SK-N-SH (cell line): ENCODE data around the gene PDZK1IP1.

ENCODE experiments used
- JUND ChIP-seq: IDR thresholded peaks from 2 replicates; pipeline ENCODE4 v1.4.0; 2012
- RAD21 ChIP-seq: IDR thresholded peaks from 2 replicates; pipeline ENCODE4 v1.6.1; 2012; ENCODE audit warnings: mild to moderate bottlenecking, low read length
- SIN3A ChIP-seq: IDR thresholded peaks from 2 replicates; pipeline ENCODE4 v1.6.1; 2012; ENCODE audit warnings: low read depth, mild to moderate bottlenecking, low read length, moderate library complexity, borderline replicate concordance
- TAF1 ChIP-seq: IDR thresholded peaks from 2 replicates; pipeline ENCODE4 v1.6.1; 2012; ENCODE audit warnings: low read depth, mild to moderate bottlenecking, low read length, moderate library complexity, borderline replicate concordance
- YY1 ChIP-seq: IDR thresholded peaks from 2 replicates; pipeline ENCODE4 v1.4.0; 2012; ENCODE audit warnings: low read depth, mild to moderate bottlenecking
- TF ChIP-seq, protein P1 (sequence below): fragments of 200-600 bp; sonication (generic); IDR thresholded peaks from 2 replicates; pipeline ENCODE4 v1.6.1; 2017; ENCODE audit warnings: antibody characterized with exemption, mild to moderate bottlenecking, moderate library complexity
- TF ChIP-seq, protein P2 (sequence below): IDR thresholded peaks from 2 replicates; pipeline ENCODE4 v1.4.0; 2012; ENCODE audit warnings: low read depth
- TF ChIP-seq, protein P3 (sequence below): IDR thresholded peaks from 2 replicates; pipeline ENCODE4 v1.4.0; 2012; ENCODE audit warnings: low read depth, borderline replicate concordance

DNA sequence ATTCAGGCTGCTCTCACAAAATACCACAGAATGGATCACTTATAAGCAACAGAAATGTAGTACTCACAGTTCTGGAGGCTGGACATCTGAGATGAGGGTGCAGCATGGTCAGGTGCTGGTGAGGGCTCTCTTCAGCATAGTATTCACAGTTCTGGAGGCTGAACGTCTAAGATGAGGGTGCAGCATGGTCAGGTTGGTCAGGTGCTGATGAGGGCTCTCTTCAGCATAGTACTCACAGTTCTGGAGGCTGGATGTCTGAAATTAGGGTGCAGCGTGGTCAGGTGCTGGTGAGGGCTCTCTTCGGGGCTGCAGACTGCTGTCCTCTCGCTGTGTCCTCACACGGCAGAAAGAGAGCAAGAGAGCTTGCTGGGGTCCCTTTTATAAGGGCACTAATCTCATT is 17.1 kb downstream of the PDZK1IP1 start:
- TF ChIP-seq RAD21 (no peak), SIN3A (no peak), JUND (no peak), TAF1 (no peak), YY1 (no peak)
- TF ChIP-seq, protein P1, sequence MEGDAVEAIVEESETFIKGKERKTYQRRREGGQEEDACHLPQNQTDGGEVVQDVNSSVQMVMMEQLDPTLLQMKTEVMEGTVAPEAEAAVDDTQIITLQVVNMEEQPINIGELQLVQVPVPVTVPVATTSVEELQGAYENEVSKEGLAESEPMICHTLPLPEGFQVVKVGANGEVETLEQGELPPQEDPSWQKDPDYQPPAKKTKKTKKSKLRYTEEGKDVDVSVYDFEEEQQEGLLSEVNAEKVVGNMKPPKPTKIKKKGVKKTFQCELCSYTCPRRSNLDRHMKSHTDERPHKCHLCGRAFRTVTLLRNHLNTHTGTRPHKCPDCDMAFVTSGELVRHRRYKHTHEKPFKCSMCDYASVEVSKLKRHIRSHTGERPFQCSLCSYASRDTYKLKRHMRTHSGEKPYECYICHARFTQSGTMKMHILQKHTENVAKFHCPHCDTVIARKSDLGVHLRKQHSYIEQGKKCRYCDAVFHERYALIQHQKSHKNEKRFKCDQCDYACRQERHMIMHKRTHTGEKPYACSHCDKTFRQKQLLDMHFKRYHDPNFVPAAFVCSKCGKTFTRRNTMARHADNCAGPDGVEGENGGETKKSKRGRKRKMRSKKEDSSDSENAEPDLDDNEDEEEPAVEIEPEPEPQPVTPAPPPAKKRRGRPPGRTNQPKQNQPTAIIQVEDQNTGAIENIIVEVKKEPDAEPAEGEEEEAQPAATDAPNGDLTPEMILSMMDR: no peak
- TF ChIP-seq, protein P2, sequence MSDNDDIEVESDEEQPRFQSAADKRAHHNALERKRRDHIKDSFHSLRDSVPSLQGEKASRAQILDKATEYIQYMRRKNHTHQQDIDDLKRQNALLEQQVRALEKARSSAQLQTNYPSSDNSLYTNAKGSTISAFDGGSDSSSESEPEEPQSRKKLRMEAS: no peak
- TF ChIP-seq, protein P3, sequence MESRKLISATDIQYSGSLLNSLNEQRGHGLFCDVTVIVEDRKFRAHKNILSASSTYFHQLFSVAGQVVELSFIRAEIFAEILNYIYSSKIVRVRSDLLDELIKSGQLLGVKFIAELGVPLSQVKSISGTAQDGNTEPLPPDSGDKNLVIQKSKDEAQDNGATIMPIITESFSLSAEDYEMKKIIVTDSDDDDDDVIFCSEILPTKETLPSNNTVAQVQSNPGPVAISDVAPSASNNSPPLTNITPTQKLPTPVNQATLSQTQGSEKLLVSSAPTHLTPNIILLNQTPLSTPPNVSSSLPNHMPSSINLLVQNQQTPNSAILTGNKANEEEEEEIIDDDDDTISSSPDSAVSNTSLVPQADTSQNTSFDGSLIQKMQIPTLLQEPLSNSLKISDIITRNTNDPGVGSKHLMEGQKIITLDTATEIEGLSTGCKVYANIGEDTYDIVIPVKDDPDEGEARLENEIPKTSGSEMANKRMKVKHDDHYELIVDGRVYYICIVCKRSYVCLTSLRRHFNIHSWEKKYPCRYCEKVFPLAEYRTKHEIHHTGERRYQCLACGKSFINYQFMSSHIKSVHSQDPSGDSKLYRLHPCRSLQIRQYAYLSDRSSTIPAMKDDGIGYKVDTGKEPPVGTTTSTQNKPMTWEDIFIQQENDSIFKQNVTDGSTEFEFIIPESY: no peak
